Retina (tissue), 1 donor: ENCODE measurements around the gene DHX29.

Experiments
- DNase-seq: peaks from one replicate; pipeline ENCODE4 v3.0.0-alpha.2; 2016

The DHX29 gene

DNA sequence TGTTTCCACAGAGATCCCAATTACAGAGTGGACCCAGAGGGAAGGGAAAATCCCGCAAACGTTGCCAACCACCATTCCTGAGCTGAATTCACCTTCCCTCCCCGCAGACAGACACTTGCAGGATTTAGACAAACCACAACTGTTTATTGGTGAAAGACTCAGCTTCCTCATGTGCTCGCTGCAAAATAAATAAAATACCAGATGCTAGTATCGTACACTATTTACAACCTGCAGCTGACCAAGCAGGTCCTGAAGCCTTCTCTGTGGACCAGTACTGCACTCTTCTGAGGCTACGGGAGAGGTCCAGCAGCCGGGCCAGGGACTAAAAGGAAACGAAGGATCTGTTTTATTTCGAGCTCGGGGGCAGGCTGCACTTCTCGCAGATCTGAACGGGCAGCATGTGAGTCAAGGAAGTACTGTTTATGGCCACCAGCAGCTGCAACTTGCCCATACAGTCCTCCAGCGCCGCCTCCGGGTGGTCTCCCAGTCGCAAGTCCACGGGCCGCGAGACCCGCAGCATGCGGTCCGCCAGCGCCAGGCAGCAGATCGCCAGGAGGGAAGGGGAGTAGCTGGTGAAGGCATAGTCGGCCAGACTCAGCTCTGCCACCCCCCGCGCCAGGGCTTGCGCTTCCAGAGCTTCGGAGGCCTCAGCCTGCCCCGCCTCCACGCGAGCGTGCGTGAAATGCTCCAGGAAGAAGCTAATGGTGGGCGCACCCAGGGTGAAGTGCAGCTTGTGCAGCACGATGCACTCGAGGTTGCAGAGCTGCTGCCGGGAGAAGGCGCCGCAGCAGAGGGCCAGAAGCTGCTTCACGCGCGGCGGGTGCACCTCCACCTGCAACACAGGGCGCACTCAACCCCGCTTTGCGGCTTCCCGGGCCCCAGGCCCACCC, 76.2 kb downstream of the DHX29 start:
- DNase-seq, result peak; percentile 85

DNA sequence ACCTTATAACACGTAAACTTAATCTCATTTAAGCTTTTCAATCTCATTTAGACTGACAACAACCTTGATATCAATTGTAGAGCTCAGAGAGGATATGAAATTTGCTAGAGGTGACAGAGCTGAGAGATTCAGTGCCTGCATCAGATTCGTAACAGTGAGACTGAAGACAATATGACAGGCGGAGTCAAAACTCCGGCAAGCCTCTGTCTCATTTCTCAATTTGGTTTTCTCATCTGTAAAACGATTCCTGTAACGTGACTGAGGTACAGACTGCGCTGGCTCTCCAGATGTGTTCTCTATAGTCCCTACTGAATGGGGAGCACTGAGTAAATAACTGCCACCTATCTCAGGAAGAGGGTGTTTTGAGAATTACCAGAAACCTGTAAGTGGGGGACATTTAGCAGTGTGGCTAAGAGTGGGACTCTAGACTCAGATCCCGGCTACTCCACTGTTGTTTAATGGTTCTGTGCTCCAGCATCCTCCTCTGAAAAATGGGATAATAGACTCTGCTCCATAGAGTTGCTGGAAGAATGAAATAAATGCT, 77.3 kb downstream of the DHX29 start:
- DNase-seq, result no peak

DNA sequence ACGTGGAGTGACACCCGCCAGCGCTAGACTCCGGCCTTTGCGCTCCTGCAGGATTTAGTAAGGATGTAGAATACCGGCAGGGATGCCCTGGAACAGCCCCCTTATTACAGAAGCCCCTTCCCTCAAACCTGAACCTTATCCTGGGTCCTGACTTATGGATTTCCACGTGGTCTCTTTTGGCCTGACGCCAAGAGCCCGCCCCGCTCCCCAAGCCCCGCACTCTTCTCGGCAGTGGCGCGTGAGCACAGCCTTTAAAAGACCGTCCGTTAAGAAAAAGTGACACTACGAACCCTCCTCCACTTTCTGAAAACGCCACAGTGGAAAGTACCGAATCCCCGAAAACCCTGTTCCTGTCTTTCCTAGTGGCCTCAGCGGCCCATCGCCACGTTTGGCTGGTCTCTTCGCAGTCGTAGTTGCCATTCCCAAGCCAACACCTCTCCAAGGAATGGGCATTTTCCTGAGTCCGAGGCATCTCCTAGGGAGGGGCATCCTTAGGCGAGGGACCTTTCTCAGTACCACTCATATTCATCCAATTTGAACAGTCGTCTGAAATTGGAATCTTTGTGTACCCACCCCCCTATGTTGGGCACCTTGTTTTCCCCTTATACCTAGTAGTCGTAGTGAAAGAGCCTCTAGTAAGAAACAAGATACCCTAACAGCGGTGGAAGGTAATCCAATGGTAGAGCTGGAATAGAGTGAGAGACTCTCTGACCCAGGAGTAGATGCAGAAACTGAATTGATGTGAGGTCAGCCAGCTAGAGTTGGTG, 79.6 kb downstream of the DHX29 start:
- no peak for DNase-seq

DNA sequence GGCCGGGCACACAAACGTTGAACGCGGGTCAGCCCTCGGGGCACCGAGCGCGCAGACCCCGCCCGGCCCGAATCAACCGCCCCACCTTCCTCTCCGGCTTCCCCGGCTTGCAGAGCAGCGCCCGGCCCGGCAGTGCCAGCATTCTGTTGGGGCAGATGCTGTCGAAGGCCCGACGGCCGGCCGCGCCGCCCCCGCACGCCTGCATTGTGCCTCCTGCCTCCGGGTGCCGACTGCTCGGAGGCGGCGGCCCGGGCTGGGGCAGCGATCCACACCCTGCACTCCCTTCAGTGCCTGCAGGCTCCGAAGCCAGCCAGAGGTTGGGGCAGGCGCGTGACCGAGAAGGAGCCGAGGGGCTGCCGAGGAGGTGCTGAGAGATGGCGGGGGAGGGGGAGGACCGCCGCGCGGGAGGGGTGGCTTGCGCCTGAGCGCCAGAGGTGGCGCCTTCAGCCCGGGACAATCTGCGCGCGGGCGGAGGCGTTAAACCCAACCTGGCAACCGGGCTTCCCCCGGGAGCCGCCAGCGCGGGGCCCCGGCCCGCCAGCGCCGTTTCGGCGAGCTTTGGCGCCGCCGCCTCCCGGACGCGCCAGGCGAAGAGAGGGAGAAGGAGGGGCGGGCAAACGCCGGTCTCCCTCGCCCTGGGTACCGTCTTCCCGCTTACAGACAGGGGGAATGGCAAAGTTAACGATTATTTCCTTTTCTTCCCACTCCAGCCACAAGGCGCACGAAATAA, 80.4 kb downstream of the DHX29 start, which contains the start of gene MCIDAS:
MCIDAS (minus strand) TSS at position 382 of the 730 bp plus-strand sequence; CDS start at position 205, 177 bp downstream.
- DNase-seq, result peak; percentile 75

DNA sequence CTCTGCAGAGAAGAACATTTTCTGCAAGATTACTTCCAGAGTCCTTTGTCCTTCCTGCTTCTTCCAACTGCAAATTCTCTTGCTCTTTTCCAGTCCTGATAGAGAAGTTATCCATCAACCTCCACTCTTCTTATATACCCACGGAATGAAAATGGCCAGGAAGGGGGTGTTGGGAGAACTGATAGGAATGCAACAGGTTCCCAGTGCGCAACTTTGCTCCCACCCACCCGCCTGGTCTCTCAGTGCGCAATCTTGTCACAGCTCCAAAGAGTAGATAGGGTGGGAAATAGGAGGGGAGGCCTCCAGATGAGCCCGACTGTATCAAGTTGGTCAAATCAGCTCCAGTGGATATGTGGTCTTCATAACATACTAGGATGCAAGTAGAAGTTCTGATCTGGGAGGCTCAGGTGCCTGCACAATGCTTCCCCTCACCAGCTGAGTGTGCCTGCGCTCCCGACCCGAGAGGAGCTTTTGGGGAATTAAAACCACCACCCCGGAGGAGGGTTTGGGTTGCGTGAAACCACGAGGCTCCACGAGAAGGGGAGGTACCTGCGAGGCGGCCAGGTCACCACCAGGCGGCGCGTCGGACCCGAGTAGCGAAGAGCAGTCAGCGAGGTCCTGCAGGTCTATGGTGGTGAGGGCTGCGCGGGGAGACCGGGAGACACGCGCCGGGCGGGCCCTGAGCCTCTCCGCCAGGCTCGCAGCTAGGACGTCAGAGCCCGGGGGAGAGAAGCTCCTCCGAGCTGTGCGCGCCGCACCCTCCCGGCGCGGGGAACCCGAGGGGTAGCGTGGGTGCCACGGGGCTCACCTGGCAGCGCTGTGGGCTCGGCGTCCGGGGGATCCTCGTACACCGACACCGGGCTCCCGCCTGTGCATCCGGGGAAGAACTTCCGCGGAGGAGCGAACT, 81.2 kb downstream of the DHX29 start:
- peak; percentile 87 for DNase-seq

DNA sequence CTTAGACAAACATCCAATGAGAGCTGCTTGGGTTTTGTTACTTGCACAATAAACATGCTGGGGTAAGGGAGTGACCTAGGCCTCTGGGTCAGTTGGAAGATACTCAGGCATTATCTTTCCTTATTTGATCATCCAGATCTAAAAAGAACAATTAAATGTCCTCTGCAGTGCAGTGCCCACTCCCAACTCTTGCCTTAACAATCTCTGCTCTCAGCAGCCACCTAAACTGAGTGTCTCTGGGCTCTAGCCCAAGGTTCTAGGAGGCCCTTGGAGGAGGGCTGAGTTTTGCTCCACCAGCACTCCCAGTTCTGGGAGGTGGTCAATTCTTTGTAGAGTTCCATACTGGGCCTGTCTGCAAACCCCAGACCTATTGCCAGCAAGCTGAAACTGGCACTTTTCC, 82.1 kb downstream of the DHX29 start:
- DNase-seq, result no peak

DNA sequence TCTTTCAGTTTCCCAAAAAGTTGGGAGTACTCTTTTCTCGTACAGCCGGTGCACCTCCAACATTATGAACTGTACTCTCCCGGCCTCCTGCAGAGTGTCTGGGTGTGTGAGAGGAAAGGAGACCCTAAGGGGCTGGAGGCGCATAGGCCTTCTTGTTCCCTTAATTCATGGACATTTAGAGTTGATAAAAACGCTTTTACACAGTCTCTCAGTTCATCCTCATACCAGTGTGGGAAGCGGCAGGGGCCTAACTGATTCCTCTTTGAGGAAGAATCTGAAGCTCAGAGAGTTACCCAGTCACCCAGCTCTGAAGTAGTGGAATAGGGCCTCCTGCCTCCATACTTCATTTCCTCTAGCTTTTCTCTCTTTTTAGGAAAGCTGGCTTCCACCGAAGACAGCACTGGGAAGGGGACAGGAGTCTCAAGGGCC, 83.7 kb downstream of the DHX29 start:
- DNase-seq, result no peak

DNA sequence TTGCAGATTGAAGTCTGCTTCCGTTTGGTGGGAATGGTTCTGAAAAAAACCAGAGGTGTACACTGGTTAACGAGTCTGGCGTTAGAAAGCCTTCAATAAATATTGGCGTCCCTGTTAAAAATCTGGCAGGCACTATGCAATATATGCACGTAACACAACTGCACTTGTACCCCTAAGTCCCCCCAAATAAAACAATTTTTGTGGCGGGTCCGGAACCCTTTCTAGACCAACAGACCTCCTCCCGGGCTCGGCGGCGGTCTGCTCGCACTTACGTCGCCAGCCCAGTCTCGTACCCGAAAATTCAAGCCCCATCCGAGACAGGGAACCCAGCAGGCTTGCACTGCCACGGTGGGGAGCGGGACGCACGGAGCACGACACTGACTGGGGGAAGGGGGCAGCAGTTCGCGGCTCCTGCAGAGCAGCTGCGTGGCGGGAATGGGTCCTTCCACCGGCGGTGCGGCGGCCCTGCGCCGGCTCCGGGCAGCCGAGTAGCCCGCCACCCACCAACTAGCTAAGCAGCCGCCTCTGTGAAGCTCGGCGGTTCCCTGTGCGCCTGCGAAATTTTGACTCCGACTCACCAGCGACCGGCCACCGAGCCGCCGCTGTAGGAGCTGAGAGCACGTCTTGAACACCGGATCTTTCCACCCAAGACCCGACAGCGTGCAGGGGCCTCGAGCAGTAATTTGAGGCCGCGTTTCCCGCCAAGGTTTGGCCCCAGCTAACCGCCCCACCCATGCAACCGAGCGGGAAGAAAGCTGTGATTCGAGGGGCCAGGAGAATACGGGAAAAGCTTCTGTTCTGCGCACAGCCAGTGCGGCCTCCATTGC, 84.3 kb downstream of the DHX29 start:
- peak; percentile 85 for DNase-seq

DNA sequence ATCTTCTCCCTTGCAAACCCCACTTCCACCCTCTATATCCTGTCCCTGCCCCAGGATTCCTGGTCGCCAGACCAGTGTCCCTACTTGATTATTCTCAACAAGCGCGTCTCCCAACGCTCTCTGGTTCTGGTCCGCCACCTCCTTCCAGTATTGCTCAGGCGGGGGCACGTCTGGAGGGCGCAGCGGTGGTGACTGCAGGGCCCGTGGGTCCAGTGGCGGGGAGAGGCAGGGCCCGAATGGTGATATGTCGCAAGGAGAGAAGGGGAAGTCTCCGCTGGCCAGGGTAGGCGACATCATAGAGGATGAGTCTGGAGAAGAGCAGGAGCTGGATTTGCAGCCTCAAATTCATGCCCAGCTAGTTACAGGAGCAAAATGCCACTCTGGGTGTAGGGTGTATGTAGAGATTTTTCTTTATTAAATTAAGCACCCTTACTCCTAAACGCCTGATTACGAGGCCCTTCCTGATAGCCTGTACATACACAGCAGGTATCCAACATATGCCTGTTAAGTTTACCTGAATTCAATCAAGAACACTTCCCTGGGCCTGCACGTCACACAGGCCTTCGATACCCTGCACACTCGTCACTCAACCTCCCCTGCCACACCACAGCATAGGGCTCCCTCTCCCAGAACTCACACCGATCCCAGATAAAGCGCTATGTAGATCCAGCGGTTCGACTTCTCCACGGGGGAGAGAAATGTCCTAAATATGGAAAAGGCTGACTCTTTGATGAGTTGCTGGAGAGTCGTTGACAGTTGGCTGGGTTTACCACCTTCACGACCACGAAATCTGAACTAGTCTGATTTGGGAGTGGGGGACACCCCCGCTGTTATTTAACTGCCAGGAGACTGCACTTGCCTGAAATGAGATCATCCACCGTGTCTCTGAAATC, 85.2 kb downstream of the DHX29 start:
- DNase-seq, result peak; percentile 67

DNA sequence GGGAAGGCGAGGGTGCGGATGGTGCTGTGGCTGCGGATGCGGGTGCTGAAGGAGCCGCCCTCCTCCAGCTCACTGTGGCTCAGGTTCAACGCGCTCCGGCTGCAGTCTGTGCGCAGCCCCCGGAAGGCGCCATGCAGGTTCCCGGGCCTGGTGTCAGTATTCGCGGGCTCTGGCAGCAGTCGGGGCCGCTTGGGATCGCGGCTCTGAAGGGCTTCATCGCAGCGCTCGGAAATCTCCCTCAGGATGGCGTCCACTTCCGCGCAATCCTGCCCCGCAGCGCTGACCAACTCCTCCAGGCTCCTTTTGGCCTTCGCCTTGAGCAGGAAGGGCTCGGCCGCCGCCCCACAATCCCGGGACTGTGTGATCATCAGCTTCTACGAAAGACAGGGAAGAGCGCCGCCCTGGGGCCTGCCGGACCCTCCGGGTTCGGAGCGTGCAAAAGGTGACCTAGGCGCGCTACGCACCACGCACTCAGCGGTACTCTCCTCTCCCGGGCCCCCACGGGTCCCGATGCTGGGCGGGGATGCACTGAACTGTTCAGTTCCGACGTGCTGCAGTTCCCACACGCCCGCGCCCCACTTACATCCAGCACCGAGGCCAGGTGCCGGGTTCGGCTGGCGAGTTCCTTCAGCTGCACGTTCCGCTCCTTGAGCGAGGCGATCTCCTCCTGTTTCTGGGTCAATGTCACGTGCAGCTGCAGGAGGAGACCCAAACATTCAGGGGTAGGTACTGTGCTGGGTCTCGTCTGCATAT, 86.9 kb downstream of the DHX29 start:
- peak; percentile 87 for DNase-seq

DNA sequence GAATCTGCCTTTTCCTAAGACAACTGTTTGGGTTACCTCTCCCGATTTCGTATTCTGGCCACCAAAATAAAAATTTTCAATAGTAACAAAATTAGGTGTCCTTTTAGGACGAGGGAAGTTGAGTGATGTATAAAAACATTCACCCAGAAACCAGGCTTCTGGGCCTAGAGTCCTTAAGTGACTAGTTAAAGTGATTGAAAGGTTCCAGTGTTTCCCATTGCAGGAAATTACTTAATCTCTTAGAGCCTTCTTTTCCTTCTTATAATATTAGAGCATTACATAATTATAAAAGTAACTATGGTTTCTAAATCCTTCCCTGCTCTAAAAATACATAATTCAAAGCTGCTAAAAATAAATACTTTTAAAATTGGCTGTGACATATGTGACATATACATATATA, 87.7 kb downstream of the DHX29 start:
- DNase-seq, result no peak

DNA sequence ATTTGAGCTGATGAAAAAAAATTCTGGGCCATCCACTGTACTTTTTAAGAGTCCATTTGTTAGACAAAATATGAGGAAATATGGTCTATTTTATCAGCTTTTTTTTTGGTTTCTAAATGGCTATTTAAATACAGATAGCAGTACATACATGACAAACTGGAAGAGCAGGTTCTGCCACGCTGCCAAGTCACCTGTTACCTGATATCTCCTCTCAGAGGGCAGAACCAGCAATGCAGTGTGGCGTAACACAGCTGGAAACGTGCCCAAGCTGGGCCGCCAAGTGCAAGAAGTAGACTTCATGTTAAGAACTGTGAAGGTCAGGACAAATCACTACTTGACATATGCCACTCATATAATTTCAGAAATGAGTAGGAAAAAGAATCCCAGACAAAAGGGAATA, 88.5 kb downstream of the DHX29 start:
- DNase-seq, result no peak

DNA sequence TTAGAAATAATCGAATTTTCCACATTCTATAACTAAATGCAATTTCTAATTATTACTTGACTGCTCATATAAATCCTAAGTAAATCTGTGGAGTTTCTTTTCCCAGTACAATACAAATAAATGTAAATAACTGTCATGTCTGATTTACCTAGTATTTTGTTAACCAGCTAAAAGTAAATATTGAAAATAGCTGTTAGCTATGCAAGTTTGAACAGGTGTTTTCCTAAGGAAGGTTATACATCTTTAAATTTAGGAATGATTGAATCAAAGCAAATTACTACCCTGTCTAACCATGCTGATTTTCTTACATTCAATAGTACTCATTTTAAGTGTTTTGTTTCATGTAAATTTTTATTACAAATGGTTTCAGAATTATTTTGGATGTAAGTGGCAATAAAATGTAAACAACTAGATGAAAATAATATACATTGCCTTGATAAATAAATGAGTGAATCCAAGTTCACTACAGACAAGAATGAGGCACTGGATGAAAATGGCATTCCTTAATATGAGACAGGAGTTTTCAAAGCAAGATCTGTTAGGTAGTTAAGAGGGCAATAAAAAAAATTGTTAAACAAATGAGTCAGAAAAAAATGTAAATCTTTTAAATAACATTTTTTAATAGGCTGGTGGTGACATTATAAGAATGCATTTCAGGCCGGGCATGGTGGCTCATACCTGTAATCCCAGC, 96.2 kb downstream of the DHX29 start:
- no peak for DNase-seq
